ENCODE measurements around the gene GTF2H4.
"Not testable (repeated sequence)": the region's sequence is repeated elsewhere in the genome, so short reads cannot be mapped to it uniquely, and the experiment has no call there.

The GTF2H4 gene

DNA sequence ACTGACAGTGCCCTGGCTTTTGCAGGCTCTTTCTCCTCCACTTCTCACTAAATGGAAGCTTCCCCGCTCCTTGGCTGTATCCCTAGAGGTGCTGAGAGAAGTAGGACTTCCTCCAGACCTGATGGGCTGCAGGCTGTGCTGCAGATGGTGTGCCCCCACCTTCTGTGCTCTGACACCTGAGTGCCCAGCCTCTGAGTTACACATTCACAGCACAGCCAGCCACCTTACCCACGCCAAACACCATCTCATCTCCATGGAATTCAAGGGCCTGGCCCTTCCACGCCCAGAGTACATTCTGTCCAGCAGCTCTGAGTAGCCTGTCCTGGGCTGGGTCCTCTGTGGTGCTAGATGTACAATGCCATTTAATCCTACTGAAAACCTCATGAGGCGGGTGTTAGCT is 18.6 kb downstream of the GTF2H4 start:
- DNase-seq: no peak

DNA sequence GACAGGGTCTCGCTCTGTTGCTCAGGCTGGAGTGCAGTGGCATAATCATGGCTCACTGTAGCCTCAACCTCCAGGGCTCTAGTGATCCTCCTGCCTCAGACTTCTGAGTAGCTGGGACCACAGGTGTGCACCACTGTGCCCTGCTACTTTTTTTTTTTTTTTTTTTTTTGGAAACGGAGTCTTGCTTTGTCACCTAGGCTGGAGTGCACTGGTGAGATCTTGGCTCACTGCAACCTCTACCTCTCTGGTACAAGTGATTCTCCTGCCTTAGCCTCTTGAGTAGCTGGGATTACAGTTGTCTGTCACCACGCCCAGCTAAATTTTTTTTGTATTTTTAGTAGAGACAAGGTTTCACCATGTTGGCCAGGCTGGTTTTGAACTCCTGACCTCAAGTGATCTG is 19.1 kb downstream of the GTF2H4 start:
- not testable (repeated sequence) for DNase-seq

- no peak for DNase-seq
Observed at GRCh38 chr6:30928677-30929076, 20.7 kb downstream of the GTF2H4 start.

GRCh38 chr6:30930506-30930905 is 22.5 kb downstream of the GTF2H4 start:
- no peak for DNase-seq

- DNase-seq: no peak
Observed at GRCh38 chr6:30931272-30931671, 23.3 kb downstream of the GTF2H4 start.

- no peak for DNase-seq
Observed at GRCh38 chr6:30931969-30932645, 24.1 kb downstream of the GTF2H4 start, which contains the start of gene SFTA2. Gene SFTA2, minus strand, starts transcription at chr6:30932170. Its CDS starts 74 bp downstream, at chr6:30932096.

GRCh38 chr6:30932665-30933365 is 24.8 kb downstream of the GTF2H4 start:
- DNase-seq: no peak

GRCh38 chr6:30935018-30935417 is 27.0 kb downstream of the GTF2H4 start:
- no peak for DNase-seq

- no peak for DNase-seq
Observed at GRCh38 chr6:30937265-30937664, 29.3 kb downstream of the GTF2H4 start.

- no peak for DNase-seq
Observed at GRCh38 chr6:30938730-30939129, 30.7 kb downstream of the GTF2H4 start.

- no peak for DNase-seq
Observed at GRCh38 chr6:30939473-30939872, 31.5 kb downstream of the GTF2H4 start.

GRCh38 chr6:30940361-30940986 is 32.5 kb downstream of the GTF2H4 start, which contains the start of gene MUCL3:
Gene MUCL3, plus strand, starts transcription at chr6:30940973. Its CDS starts 27 bp downstream, at chr6:30941000.
- no peak for DNase-seq

GRCh38 chr6:30942338-30943060 is 34.5 kb downstream of the GTF2H4 start:
- no peak for DNase-seq

DNA sequence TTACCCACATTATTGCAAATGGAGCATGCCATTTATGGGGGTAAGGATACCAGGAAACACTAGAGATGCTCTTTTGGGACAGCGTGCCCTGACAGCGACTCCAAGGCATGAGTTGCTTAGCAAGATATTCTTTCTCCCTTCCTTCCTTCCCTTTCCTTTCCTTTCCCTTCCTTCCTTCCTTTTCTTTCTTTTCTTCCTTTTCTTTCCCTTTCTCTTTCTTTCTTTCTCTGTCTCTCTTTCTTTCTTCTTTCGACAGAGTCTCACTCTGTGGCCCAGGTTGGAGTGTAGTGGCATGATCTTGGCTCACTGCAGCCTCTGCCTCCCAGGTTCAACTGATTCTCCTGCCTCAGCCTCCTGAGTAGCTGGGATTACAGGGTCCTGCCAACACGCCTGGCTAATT is 36.0 kb downstream of the GTF2H4 start:
- no peak for DNase-seq

- no peak for DNase-seq
Observed at GRCh38 chr6:30945281-30945680, 37.3 kb downstream of the GTF2H4 start.

GRCh38 chr6:30947231-30947630 is 39.2 kb downstream of the GTF2H4 start:
- no peak for DNase-seq

DNA sequence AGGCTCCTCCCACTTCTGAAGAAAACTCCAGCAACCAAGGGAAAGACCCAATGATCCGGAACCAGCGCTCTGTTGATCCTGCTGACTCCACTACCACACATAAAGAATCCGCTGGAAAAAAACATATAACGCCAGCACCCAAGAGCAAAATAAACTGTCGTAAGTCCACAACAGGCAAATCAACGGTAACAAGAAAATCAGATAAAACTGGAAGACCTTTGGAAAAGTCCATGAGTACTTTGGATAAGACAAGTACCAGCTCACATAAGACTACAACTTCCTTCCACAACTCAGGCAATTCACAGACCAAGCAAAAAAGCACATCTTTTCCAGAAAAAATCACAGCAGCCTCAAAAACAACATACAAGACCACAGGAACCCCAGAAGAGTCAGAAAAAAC is 40.8 kb downstream of the GTF2H4 start:
- no peak for DNase-seq

DNA sequence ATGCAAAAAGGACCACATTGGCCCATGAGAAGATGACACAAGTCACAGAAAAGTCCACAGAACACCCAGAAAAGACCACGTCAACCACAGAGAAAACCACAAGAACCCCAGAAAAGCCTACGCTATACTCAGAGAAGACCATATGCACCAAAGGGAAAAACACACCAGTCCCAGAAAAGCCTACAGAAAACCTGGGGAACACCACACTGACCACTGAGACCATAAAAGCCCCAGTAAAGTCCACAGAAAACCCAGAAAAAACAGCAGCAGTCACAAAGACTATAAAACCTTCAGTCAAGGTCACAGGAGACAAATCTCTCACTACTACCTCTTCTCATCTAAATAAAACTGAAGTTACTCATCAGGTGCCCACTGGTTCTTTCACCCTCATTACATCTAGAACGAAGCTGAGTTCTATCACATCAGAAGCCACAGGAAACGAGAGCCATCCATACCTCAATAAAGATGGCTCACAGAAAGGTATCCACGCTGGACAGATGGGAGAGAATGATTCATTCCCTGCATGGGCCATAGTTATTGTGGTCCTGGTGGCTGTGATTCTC is 44.0 kb downstream of the GTF2H4 start:
- DNase-seq: no peak

DNA sequence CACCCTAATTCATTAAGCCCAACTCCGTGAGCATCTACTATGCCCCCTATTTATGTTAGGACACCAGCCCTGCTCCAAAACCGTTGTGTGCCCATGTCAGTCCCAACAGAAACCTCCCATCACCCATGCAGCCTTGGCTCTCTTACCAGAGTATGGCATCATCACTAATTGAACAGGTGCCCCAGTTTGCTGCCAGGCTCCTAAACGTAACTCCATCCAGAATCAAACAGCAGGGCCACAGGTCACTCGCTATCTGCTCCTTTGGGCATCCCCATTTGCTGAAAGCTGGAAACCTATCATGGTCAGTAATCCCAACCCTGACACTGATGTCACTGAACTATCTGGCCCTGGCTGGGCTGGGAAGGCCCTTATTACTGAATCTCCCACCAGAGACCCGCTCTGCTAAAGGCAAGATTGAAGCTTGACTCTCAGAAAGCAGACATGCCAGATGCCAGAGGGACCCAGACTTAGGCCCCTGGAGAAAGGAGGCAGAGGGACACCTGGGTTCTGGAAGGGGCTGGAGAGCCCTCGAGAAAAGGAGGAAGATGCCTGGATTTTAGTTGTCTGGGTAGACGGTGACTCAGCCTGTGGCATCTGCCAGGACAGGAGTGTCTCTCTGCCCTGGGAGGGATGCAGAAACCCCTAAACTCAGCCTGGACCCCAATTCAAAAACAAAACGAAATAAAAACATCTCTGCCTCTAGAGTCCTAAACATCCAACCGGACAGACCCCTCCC is 46.8 kb downstream of the GTF2H4 start:
- no peak for DNase-seq

DNA sequence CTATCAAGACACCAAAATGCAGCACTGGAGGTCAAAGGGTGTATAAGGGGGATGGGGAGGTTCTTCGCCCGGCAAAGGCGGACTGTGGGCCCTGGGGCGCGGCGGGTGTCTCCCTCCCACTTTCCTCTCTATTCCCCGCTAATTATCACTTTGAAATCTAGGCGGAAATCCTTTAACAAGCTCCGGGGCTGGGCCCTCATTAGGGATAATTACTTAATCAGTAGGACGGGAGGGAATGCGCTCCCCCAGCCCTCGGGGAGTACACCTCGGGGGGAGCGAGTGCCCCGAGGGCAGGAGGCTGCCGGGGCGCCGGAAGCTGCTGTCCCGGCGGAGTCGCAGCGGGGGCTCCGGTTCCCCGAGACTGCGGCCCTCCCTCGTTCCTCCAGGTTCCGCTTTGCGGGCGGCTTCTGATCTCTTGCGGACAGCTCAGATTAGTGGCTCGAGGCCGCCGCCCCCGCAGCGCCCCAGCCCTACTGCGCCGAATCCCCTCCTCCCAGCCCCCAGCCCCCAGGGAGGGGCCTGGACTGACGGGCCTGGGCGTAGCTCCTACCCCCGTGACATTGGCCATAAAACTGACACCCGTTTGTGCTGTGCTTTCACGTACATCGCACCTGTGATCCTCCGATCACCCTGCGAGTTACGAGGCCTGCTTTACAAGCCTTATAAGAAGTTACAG is 47.5 kb downstream of the GTF2H4 start:
- DNase-seq: peak; percentile 83

DNA sequence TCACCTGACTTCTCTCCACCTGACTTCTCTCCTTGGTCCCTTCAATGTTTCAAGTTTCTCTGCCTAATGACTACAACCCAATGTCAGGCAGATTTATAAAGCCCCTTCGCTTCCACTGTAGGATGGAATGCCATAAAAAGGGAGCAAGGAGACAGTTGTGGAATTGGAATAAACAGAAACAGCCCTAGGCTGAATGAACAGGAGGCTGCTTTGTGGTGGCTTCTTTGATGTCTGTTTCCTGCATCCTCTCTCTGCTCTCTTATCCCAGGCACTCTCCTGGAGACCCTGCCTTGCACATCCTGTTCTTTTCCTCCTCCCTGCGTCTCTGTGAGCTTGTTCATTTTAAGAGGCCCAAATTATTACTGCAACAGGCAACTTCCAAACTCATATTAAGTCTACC is 49.7 kb downstream of the GTF2H4 start:
- DNase-seq: no peak

Measured in stimulated activated CD4-positive, alpha-beta T cell treated with anti-CD3 and anti-CD28 coated beads, Interleukin-4, amount 100 ng/mL, for 1 hour (primary cell).